ENCODE results near the gene INPP5A. TPM values are rescaled to one million over a fixed set of nuclear protein-coding genes. Genes with fewer than 3 reads are reported as not detected.

Gene INPP5A
- total and polyA plus RNA-seq, 2 of the 13 experiments (the other 11 are each of a cell fraction or from before 2014, with no cell fraction given), result 17.5 to 37.9 TPM

DNA sequence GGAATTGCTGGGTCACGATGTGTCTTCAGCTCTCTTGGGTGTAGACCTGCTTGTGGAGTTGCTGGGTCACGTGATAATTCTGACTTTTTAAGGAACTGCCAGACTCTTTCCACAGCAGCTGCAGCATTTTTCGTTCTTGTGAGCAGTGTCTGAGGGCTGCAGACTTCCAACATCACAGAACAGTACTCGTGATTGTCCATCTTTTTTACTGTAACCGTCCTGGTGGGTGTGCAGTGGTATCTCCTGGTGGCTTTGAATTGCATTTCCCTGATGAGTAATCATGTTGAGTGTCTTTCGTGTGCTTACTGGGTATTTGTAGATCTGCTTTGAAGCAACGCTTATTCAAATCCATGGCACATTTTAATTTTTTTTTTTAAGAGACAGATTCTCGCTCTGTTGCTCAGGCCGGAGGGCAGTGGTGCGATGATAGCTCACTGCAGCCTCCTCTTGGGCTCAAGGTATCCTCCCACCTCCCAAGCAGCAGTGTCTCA is 22.7 kb downstream of the INPP5A start:
- ATAC-seq, result no peak
- BruUV-seq (replicated peaks), result no TSS peak
- in situ Hi-C loops (cut with HindIII; ENCODE audit: extremely low pct_ligation_motif_present, low pct_unique_long_range_greater_than_20kb), result no loop called here
- ChIA-PET POLR2A (no interaction called here), CTCF (ENCODE audit: low intra/inter-chr PET ratio, low total read pairs) (no interaction called here)
- H3K4me3 ChIP-seq (replicated peaks in 1 of 3; ENCODE audit: insufficient read depth in 1 of 3, low read depth in 2 of 3, low read length in 3 of 3), result no peak overlapping the region
- H3K79me2 ChIP-seq (ENCODE audit: insufficient read depth, low read length), result peaks cover 29% of the 10 kb centered on the region
- intact Hi-C loops (cut with micrococcal nuclease; ENCODE audit: unreplicated experiment), result no loop called here
- H3K9me3 ChIP-seq (ENCODE audit: low read length), result no peaks in the 10 kb centered on the region
- DNase-seq (ENCODE audit: low spot score), result no peak
- no peak overlapping the region for H3K4me2 ChIP-seq (ENCODE audit: low read depth, low read length)
- 91% methylated on average over 8 of the region's 10 CpGs for WGBS (ENCODE audit: low lambda C conversion rate)
- H4K20me1 ChIP-seq (ENCODE audit: insufficient read depth, low read length), result no peaks in the 10 kb centered on the region
- no peaks in the 10 kb centered on the region for H3K4me1 ChIP-seq (ENCODE audit: insufficient read depth, low read length)
- FAIRE-seq, result no peak
- no peak overlapping the region for H3K9ac ChIP-seq (ENCODE audit: insufficient read depth, low read depth, low read length)
- no peak for TF ChIP-seq ZFP36L2 (CRISPR knock-in tag; IDR thresholded peaks at IDR 0.05)
- no peak for TF ChIP-seq RFXAP (CRISPR knock-in tag; IDR thresholded peaks at IDR 0.05; ENCODE audit: borderline replicate concordance)
- no peak for TF ChIP-seq HOXD1 (CRISPR knock-in tag; IDR thresholded peaks at IDR 0.05)
- no peak for TF ChIP-seq PAF1 (CRISPR knock-in tag; IDR thresholded peaks at IDR 0.05)
- no peak for TF ChIP-seq MTF2 (CRISPR knock-in tag; IDR thresholded peaks at IDR 0.05; ENCODE audit: borderline replicate concordance)
- TF ChIP-seq POLR2AphosphoS2 (IDR thresholded peaks at IDR 0.05; ENCODE audit: low read depth, low read length), result no peak
- TF ChIP-seq CREM (IDR thresholded peaks at IDR 0.05), result no peak
- no peak for TF ChIP-seq CREM (CRISPR knock-in tag; IDR thresholded peaks at IDR 0.05)
- no peak for TF ChIP-seq ZNF256 (CRISPR knock-in tag; conservative IDR thresholded peaks at IDR 0.05)
- no peak for TF ChIP-seq ZSCAN20 (CRISPR knock-in tag; IDR thresholded peaks at IDR 0.05; ENCODE audit: borderline replicate concordance)
- no peak for TF ChIP-seq PHF20 (CRISPR knock-in tag; IDR thresholded peaks at IDR 0.05)
- TF ChIP-seq, protein P1, sequence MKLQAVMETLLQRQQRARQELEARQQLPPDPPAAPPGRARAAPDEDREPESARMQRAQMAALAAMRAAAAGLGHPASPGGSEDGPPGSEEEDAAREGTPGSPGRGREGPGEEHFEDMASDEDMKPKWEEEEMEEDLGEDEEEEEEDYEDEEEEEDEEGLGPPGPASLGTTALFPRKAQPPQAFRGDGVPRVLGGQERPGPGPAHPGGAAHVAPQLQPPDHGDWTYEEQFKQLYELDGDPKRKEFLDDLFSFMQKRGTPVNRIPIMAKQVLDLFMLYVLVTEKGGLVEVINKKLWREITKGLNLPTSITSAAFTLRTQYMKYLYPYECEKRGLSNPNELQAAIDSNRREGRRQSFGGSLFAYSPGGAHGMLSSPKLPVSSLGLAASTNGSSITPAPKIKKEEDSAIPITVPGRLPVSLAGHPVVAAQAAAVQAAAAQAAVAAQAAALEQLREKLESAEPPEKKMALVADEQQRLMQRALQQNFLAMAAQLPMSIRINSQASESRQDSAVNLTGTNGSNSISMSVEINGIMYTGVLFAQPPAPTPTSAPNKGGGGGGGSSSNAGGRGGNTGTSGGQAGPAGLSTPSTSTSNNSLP (IDR thresholded peaks at IDR 0.05; ENCODE audit: low read depth, low read length), result no peak
- no peak for TF ChIP-seq MED8 (CRISPR knock-in tag; IDR thresholded peaks at IDR 0.05; ENCODE audit: insufficient replicate concordance)
- TF ChIP-seq, protein P2, sequence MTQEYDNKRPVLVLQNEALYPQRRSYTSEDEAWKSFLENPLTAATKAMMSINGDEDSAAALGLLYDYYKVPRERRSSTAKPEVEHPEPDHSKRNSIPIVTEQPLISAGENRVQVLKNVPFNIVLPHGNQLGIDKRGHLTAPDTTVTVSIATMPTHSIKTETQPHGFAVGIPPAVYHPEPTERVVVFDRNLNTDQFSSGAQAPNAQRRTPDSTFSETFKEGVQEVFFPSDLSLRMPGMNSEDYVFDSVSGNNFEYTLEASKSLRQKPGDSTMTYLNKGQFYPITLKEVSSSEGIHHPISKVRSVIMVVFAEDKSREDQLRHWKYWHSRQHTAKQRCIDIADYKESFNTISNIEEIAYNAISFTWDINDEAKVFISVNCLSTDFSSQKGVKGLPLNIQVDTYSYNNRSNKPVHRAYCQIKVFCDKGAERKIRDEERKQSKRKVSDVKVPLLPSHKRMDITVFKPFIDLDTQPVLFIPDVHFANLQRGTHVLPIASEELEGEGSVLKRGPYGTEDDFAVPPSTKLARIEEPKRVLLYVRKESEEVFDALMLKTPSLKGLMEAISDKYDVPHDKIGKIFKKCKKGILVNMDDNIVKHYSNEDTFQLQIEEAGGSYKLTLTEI (CRISPR knock-in tag; conservative IDR thresholded peaks at IDR 0.05), result no peak
- no peak overlapping the region for H2AFZ ChIP-seq (ENCODE audit: low read length)
- H3K27me3 ChIP-seq (ENCODE audit: control insufficient read depth in 1 of 2, insufficient read depth in 2 of 2, low read length in 2 of 2), result no peaks in the 10 kb centered on the region
- H3K27ac ChIP-seq (ENCODE audit: extremely low read length, insufficient read depth, low read length), result no peak overlapping the region
- H3K36me3 ChIP-seq (replicated peaks in 1 of 2; ENCODE audit: control insufficient read depth in 1 of 2, insufficient read depth in 2 of 2, low read length in 2 of 2), result peaks cover 0 to 2% of the 10 kb centered on the region in 2 experiments; a peak in 1 of 5 replicates

Measured in HepG2 (cell line).